HuH-7.5 (cell line): ENCODE data around the gene THBS3.
A peak's percentile ranks its signal among the peaks of the same experiment; 100 is the strongest.
"Not testable (repeated sequence)": the region's sequence is repeated elsewhere in the genome, so short reads cannot be mapped to it uniquely, and the experiment has no call there.

Source experiments
- DNase-seq: peaks from one replicate; pipeline ENCODE4 v3.0.0; 2011; ENCODE audit warnings: low spot score

THBS3 gene

DNA sequence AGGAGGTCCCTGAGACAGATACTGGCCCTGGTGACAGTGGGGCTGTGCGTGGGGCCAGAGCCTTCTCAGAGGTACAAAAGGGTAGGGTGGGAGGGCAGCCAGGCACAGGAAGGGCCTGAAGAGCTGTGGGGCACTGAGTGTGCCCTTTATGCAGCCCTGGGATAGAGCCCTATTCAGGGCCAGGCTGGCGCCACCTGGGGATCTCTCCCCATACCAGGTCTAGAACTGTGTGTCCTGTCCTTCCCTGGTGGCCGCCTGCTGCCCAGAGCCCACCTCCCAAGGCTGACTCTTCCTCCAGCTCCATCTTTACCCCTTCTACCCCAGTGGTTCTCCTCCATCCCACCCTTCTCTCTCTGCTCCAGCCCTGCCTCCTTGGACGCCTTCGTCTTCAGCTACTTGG is 25.8 kb upstream of the THBS3 start:
- not testable (repeated sequence) for DNase-seq

GRCh38 chr1:155232001-155232978 is 24.6 kb upstream of the THBS3 start:
- DNase-seq: not testable (repeated sequence)

GRCh38 chr1:155231302-155231701 is 23.6 kb upstream of the THBS3 start:
- not testable (repeated sequence) for DNase-seq

- no peak for DNase-seq
These were observed 20.4 kb upstream of the THBS3 start for GRCh38 chr1:155228096-155228427.

GRCh38 chr1:155227261-155228095 is 19.8 kb upstream of the THBS3 start:
- DNase-seq: peak; percentile 99

DNA sequence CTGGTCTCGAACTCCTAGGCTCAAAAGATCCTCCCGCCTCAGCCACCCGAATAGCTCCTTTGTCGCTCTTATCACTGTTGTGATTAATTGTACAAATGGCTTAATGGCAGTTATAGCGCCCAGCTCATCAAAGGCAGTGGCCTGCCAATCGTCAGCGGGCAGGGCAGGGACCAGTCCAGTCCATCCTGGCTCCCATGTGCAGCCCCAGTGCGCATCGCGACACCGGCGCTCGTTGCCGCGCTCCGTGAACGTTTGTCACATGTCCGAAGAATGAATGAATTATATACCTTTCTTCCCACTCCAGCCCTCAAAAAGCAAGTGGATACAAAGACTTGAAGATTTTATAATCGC is 19.2 kb upstream of the THBS3 start:
- DNase-seq: peak; percentile 50

GRCh38 chr1:155226188-155226909 is 18.7 kb upstream of the THBS3 start:
- peak; percentile 61 for DNase-seq

GRCh38 chr1:155225404-155225759 is 17.7 kb upstream of the THBS3 start:
- not testable (repeated sequence) for DNase-seq

- no peak for DNase-seq
These were observed 15.3 kb upstream of the THBS3 start for GRCh38 chr1:155223047-155223446.

DNA sequence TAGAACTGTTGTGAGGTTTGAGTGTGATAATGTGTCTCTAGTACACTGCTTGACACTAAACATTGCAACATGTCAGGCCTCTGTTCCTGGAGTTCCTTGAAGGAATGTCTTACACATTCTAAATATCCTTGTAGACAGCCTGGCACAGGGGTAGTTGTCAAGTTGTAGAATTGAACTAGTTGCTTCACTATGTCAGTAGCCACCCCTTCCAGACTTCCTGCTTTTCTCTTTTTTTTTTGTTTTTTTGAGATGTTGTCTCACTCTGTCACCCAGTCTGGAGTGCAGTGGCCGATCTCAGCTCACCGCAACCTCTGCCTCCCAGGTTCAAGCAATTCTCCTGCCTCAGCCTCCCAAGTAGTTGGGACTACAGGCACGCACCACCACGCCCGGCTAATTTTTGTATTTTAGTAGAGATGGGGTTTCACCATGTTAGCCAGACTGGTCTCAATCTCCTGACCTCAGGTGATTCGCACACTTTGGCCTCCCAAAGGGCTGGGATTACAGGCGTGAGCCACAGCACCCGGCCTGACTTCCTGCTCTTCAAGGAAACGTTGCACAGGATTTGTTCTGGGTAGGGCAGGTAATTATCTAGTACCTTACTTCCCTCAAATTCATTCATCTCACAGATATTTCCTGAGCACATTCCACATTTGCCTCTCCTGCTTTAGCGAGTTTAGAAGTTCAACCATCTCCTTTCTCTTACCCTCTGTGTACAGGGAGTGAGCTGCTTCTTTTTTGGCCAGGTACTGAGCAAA is 12.7 kb upstream of the THBS3 start:
- not testable (repeated sequence) for DNase-seq

DNA sequence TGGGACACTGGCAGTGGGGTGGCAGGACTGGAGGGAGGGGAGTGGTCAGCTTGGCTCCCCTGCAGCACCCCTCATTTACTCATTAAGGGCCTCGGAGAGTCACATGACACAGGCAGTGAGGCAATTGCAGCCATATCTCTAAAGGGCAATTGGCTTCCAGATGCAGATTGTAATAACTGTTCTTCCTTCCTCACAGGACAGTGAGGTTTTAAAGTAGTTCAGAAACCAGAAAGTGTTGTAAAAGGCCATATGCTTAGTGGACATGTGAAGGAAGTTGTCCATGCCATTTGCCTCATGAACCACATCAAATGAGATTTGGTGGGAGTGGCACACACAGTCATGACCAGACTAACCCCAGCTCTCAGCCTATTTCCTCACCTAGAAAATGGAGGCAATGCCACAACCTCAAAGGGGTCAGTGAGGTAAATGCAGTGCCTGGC is 11.9 kb upstream of the THBS3 start:
- no peak for DNase-seq

DNA sequence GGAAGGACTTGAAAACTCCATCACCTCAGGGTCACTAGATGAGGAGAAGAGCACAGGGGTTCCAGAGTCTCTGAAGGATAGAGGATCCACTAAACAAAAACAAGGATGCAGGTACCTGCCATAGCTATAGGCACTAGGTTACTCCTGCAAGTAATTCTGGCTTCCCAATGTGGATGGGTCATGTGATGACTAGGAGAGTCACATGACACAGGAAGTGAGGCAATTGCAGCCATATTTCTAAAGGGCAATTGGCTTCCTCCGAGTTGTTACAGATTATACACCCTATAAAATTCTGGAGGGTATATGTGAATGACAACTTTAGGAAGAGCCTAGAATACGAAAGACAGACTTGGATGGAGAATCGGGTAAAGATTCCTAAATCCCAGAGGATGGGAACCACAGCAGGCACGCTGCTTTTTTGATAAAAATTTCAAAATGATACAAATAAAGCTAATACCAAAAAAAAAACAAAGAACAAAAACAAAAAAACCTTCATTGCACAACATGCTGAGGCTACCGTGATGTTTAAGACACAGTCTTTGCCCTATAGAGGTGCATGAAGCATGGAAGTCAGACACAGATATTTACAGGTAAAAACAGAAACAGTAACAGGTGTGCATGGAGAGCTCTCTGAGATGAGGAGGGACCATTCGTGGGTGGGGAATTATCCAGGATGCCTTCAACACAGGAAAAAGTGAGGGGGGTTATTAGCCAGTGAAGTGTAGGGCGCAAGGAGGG is 11.3 kb upstream of the THBS3 start:
- peak; percentile 10 for DNase-seq

DNA sequence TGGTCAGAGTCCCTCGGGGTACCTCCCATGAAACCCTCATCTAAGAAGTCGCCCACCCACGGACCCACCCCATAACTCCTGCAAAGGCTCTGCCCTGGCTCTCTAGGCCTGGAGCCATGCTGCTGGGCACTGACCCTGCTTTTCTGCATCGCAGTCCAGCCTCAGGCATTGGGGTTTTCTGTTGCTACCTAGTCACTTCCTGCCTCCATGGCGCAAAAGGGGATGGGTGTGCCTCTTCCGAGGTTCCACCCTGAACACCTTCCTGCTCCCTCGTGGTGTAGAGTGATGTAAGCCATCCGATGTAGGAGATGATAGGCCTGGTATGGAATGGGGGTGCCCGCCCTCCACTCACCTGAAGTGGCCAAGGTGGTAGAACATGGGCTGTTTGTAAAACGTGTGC is 7.0 kb upstream of the THBS3 start:
- not testable (repeated sequence) for DNase-seq

GRCh38 chr1:155212051-155212440 is 4.3 kb upstream of the THBS3 start:
- not testable (repeated sequence) for DNase-seq

GRCh38 chr1:155211381-155212050 is 3.8 kb upstream of the THBS3 start:
- DNase-seq: not testable (repeated sequence)

- no peak for DNase-seq
These were observed 2.8 kb upstream of the THBS3 start for GRCh38 chr1:155210314-155211104.

- DNase-seq: no peak
These were observed 1.6 kb upstream of the THBS3 start for GRCh38 chr1:155209312-155209721.

- DNase-seq: peak; percentile 84
These were observed 1.0 kb upstream of the THBS3 start, which contains the start of gene MTX1 for GRCh38 chr1:155208541-155209311. Gene MTX1, plus strand, starts transcription at chr1:155208695. Its CDS starts 110 bp downstream, at chr1:155208805.
